Ovary (tissue), 3 donors: ENCODE measurements around the gene FAM193A.

Source experiments
- CTCF ChIP-seq, 3 donors: fragments of 450-650 bp in 2 of 3; fragments of 200-600 bp in 1 of 3; IDR thresholded peaks; one replicate each; pipeline versions ENCODE4 v1.5.1 to v1.8.0; 2016 to 2022; ENCODE audit warnings: antibody characterized with exemption in 3 of 3, mild to moderate bottlenecking in 1 of 3
- EP300 ChIP-seq: sonication (generic); formaldehyde crosslinking; IDR thresholded peaks from one replicate; pipeline ENCODE4 v1.6.1; 2017; ENCODE audit warnings: antibody characterized with exemption
- POLR2A ChIP-seq: fragments of 450-650 bp; IDR thresholded peaks from one replicate; pipeline ENCODE4 v1.6.1; 2017; ENCODE audit warnings: antibody characterized with exemption, mild to moderate bottlenecking, moderate library complexity
- donor health status: DM: no; HTN: no; CAD: no.

- TF ChIP-seq CTCF (IDR thresholded peaks at IDR 0.05), result no peak
- TF ChIP-seq POLR2A, result no peak
- no peak for TF ChIP-seq EP300
These were observed 9.0 kb downstream of the FAM193A start for GRCh38 chr4:2545321-2546013.
